Suprapubic skin (tissue), 4 donors: Measurements from ENCODE around the gene PLXNB1.

Source experiments
- CTCF ChIP-seq, 2 donors: fragments of 200-600 bp in 1 of 2; fragments of 450-650 bp in 1 of 2; sonication (generic) in 1 of 2; IDR thresholded peaks; one replicate each; pipeline ENCODE4 v1.5.1; 2016 to 2019; ENCODE audit warnings: antibody characterized with exemption in 2 of 2, mild to moderate bottlenecking in 1 of 2, moderate library complexity in 1 of 2
- EP300 ChIP-seq: sonication (generic); formaldehyde crosslinking; IDR thresholded peaks from one replicate; pipeline ENCODE4 v1.6.1; 2017; ENCODE audit warnings: antibody characterized with exemption
- POLR2A ChIP-seq, 2 donors: fragments of 450-650 bp; IDR thresholded peaks; one replicate each; pipeline ENCODE4 v1.6.1; 2017; ENCODE audit warnings: antibody characterized with exemption in 2 of 2, mild to moderate bottlenecking in 2 of 2, moderate library complexity in 2 of 2
- POLR2AphosphoS5 ChIP-seq, 3 donors: sonication (generic); formaldehyde crosslinking; IDR thresholded peaks; one replicate each; pipeline ENCODE4 v1.6.1; 2017; ENCODE audit warnings: antibody characterized with exemption in 3 of 3

- TF ChIP-seq CTCF (IDR thresholded peaks at IDR 0.05) (no peak), POLR2A (IDR thresholded peaks at IDR 0.05) (no peak), EP300 (no peak), POLR2AphosphoS5 (IDR thresholded peaks at IDR 0.05) (no peak)
Measured at GRCh38 chr3:48372377-48372770, 57.5 kb downstream of the PLXNB1 start.
